ENCODE data around the gene ITPR3. TPM values are rescaled to one million over a fixed set of nuclear protein-coding genes. Genes with fewer than 3 reads are reported as not detected.
"Not testable (repeated sequence)": the region's sequence is repeated elsewhere in the genome, so short reads cannot be mapped to it uniquely, and the experiment has no call there.

The ITPR3 gene
- polyA plus RNA-seq, 1 of the 3 experiments (the other 2 are of a cell fraction): 8.1 TPM

GRCh38 chr6:33595001-33595846 is 25.9 kb upstream of the ITPR3 start:
- H3K9ac ChIP-seq: no peak overlapping the region
- peaks cover 7 to 19% of the 10 kb centered on the region in 2 experiments; a peak in 3 of 4 replicates for H3K4me1 ChIP-seq (ENCODE audit: control insufficient read depth in 1 of 2, insufficient read depth in 2 of 2, low read depth in 1 of 2, low read length in 1 of 2)
- no peaks in the 10 kb centered on the region for H3K9me2 ChIP-seq
- no peaks in the 10 kb centered on the region for H4K20me1 ChIP-seq (ENCODE audit: insufficient read depth)
- H3K27me3 ChIP-seq (ENCODE audit: insufficient read depth): no peaks in the 10 kb centered on the region
- H3K9me3 ChIP-seq: no peaks in the 10 kb centered on the region
- ChIA-PET POLR2A (no interaction called here), CTCF (interaction anchor here (1.1 to 2.4 kb wide), 5 partner anchors 10 to 432 kb away, joined by 3 to 11 read pairs (median 4); no protein-coding TSS in a partner anchor)
- H2AFZ ChIP-seq (ENCODE audit: low read depth): no peak overlapping the region
- 94% methylated on average over 17 of the region's 18 CpGs for WGBS (ENCODE audit: low lambda C conversion rate)
- no peak overlapping the region for H3K27ac ChIP-seq (ENCODE audit: low read depth in 2 of 2, low read length in 1 of 2)
- no peak for TF ChIP-seq SIN3A (IDR thresholded peaks at IDR 0.05; ENCODE audit: borderline replicate concordance, low read depth, low read length)
- TF ChIP-seq, protein P1, sequence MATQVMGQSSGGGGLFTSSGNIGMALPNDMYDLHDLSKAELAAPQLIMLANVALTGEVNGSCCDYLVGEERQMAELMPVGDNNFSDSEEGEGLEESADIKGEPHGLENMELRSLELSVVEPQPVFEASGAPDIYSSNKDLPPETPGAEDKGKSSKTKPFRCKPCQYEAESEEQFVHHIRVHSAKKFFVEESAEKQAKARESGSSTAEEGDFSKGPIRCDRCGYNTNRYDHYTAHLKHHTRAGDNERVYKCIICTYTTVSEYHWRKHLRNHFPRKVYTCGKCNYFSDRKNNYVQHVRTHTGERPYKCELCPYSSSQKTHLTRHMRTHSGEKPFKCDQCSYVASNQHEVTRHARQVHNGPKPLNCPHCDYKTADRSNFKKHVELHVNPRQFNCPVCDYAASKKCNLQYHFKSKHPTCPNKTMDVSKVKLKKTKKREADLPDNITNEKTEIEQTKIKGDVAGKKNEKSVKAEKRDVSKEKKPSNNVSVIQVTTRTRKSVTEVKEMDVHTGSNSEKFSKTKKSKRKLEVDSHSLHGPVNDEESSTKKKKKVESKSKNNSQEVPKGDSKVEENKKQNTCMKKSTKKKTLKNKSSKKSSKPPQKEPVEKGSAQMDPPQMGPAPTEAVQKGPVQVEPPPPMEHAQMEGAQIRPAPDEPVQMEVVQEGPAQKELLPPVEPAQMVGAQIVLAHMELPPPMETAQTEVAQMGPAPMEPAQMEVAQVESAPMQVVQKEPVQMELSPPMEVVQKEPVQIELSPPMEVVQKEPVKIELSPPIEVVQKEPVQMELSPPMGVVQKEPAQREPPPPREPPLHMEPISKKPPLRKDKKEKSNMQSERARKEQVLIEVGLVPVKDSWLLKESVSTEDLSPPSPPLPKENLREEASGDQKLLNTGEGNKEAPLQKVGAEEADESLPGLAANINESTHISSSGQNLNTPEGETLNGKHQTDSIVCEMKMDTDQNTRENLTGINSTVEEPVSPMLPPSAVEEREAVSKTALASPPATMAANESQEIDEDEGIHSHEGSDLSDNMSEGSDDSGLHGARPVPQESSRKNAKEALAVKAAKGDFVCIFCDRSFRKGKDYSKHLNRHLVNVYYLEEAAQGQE (IDR thresholded peaks at IDR 0.05; ENCODE audit: low read depth, low read length): no peak
- no peak for TF ChIP-seq RAD21 (IDR thresholded peaks at IDR 0.05; ENCODE audit: low read length)
- no peak for TF ChIP-seq PBX3 (IDR thresholded peaks at IDR 0.05)
- no peak for TF ChIP-seq USF2 (IDR thresholded peaks at IDR 0.05; ENCODE audit: borderline replicate concordance, low read depth, low read length)
- no peak for TF ChIP-seq EZH2phosphoT487 (IDR thresholded peaks at IDR 0.05; ENCODE audit: borderline replicate concordance, low read depth)
- TF ChIP-seq, protein P2, sequence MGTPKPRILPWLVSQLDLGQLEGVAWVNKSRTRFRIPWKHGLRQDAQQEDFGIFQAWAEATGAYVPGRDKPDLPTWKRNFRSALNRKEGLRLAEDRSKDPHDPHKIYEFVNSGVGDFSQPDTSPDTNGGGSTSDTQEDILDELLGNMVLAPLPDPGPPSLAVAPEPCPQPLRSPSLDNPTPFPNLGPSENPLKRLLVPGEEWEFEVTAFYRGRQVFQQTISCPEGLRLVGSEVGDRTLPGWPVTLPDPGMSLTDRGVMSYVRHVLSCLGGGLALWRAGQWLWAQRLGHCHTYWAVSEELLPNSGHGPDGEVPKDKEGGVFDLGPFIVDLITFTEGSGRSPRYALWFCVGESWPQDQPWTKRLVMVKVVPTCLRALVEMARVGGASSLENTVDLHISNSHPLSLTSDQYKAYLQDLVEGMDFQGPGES (IDR thresholded peaks at IDR 0.05; ENCODE audit: low read depth, low read length): no peak
- no peak for TF ChIP-seq EP300 (IDR thresholded peaks at IDR 0.05; ENCODE audit: borderline replicate concordance in 1 of 2, low read depth in 1 of 2, low read length in 1 of 2)
- TF ChIP-seq FOXJ3 (CRISPR knock-in tag; IDR thresholded peaks at IDR 0.05): no peak
- no peak for TF ChIP-seq JUND (IDR thresholded peaks at IDR 0.05)
- TF ChIP-seq SMC3 (IDR thresholded peaks at IDR 0.05; ENCODE audit: low read depth, low read length): no peak
- TF ChIP-seq TAF1 (IDR thresholded peaks at IDR 0.05; ENCODE audit: borderline replicate concordance, low read depth, low read length): no peak
- TF ChIP-seq RCOR1 (IDR thresholded peaks at IDR 0.05; ENCODE audit: low read length): no peak
- TF ChIP-seq, protein P3, sequence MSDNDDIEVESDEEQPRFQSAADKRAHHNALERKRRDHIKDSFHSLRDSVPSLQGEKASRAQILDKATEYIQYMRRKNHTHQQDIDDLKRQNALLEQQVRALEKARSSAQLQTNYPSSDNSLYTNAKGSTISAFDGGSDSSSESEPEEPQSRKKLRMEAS (IDR thresholded peaks at IDR 0.05; ENCODE audit: low read depth): no peak
- TF ChIP-seq CHD2 (IDR thresholded peaks at IDR 0.05; ENCODE audit: low read length, partially characterized antibody): no peak
- no peak for TF ChIP-seq MEF2A (IDR thresholded peaks at IDR 0.05; ENCODE audit: borderline replicate concordance, low read depth)
- TF ChIP-seq GABPA (IDR thresholded peaks at IDR 0.05; ENCODE audit: low read depth): no peak
- no peak for TF ChIP-seq GATA2 (CRISPR knock-in tag; IDR thresholded peaks at IDR 0.05)
- H3K4me2 ChIP-seq: no peak overlapping the region
- no peaks in the 10 kb centered on the region for H3F3A ChIP-seq (replicated peaks; ENCODE audit: insufficient read depth)
- H3K4me3 ChIP-seq (ENCODE audit: low read depth in 2 of 2, low read length in 1 of 2): no peak overlapping the region
- DNase-seq: no peak
- H3K36me3 ChIP-seq (replicated peaks in 1 of 2; ENCODE audit: control insufficient read depth in 1 of 2, insufficient read depth in 2 of 2, low read length in 1 of 2): no peaks in the 10 kb centered on the region
- no peaks in the 10 kb centered on the region for H3K79me2 ChIP-seq (ENCODE audit: insufficient read depth)

DNA sequence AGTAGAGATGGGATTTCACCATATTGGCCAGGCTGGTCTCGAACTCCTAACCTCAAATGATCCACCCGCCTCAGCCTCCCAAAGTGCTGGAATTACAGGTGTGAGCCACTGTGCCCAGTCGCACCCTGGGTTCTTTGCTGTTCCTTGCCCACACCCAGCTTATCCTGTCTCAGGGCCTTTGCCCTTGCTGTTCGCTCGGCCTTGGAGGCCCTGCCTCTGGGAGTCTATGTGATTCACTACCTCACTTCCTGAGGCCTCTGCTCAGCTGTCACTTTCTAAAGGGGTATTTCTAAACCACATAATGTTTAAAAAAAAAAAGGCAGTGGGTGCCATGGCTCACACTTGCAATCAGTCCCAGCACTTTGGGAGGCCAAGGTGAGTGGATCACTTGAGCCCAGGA is 24.2 kb upstream of the ITPR3 start:
- DNase-seq; H4K20me1 ChIP-seq (ENCODE audit: insufficient read depth); H3F3A ChIP-seq (replicated peaks; ENCODE audit: insufficient read depth); H3K4me1 ChIP-seq (ENCODE audit: control insufficient read depth in 1 of 2, insufficient read depth in 2 of 2, low read depth in 1 of 2, low read length in 1 of 2); H3K4me2 ChIP-seq; H3K9me2 ChIP-seq; H3K79me2 ChIP-seq (ENCODE audit: insufficient read depth); POLR2A ChIA-PET; H3K27me3 ChIP-seq (ENCODE audit: insufficient read depth); H3K27ac ChIP-seq (ENCODE audit: low read depth in 2 of 2, low read length in 1 of 2); H3K9ac ChIP-seq; H3K36me3 ChIP-seq (replicated peaks in 1 of 2; ENCODE audit: control insufficient read depth in 1 of 2, insufficient read depth in 2 of 2, low read length in 1 of 2); H2AFZ ChIP-seq (ENCODE audit: low read depth); H3K9me3 ChIP-seq; H3K4me3 ChIP-seq (ENCODE audit: low read depth in 2 of 2, low read length in 1 of 2): not testable (repeated sequence)
- WGBS (ENCODE audit: low lambda C conversion rate): 91% methylated on average over 5 of the region's 5 CpGs
- CTCF ChIA-PET: interaction anchor here (0.9 to 4.9 kb wide), 6 partner anchors 10 to 458 kb away, joined by 3 to 17 read pairs (median 4); partner anchors contain the start of gene BAK1
